GM18498 (cell line): ENCODE results near the gene PRSS27.
"Not testable (repeated sequence)": the region's sequence is repeated elsewhere in the genome, so short reads cannot be mapped to it uniquely, and the experiment has no call there.

ENCODE experiments used
- ATAC-seq: cut with Tn5 transposase; IDR thresholded peaks from one replicate; pipeline ENCODE4 v1.9.1; 2021; ENCODE audit warnings: mild to moderate bottlenecking, moderate library complexity; ENCODE audit not compliant: unreplicated experiment

Gene PRSS27

DNA sequence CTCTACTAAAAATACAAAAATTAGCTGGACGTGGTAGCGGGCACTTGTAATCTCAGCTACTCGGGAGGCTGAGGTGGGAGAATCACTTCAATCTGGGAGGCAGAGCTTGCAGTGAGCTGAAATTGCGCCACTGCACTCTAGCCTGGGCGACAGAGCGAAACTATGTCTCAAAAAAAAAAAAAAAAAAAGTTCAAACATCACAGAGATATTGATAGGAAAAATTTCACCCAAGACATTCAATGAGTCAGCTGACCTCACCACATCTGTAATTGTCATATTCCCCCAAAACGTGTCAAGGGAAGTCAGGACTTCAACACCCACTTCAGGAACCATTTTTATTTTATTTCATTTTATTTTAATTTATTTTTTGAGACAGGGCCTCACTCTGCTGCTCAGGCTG is 8.0 kb upstream of the PRSS27 start:
- ATAC-seq: no peak

GRCh38 chr16:2726923-2727322 is 6.9 kb upstream of the PRSS27 start:
- no peak for ATAC-seq

GRCh38 chr16:2724816-2725348 is 4.9 kb upstream of the PRSS27 start:
- no peak for ATAC-seq

DNA sequence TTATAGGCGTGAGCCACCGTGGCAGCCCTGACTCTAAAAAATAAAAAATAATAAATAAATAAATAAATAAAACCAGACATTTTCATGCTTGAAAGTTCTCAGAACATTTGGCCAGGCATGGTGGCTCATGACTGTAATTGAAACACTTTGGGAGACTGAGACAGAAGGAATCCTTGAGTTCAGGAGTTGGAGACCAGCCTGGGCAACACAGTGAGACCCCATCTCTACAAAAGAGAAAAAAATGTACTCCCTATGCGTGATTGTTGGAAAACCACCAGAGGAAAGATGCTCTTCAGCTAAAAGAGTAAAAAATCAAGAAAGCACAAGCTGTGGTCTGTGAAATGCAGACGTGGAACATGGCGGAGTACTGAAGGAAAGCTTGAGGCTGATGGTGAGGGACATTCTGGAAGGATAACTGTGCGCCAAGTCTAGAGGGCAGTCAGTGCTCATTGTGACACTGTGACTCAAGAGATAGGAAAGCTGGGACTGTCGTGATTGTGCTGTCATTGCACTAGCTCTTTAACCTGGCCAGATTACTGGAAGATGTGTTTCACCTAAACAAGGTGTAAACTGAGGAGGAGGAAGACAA is 4.2 kb upstream of the PRSS27 start:
- no peak for ATAC-seq

GRCh38 chr16:2721634-2722173 is 1.7 kb upstream of the PRSS27 start:
- ATAC-seq: not testable (repeated sequence)

GRCh38 chr16:2720719-2721633 is 952 bp upstream of the PRSS27 start:
- peak; percentile 83 for ATAC-seq

DNA sequence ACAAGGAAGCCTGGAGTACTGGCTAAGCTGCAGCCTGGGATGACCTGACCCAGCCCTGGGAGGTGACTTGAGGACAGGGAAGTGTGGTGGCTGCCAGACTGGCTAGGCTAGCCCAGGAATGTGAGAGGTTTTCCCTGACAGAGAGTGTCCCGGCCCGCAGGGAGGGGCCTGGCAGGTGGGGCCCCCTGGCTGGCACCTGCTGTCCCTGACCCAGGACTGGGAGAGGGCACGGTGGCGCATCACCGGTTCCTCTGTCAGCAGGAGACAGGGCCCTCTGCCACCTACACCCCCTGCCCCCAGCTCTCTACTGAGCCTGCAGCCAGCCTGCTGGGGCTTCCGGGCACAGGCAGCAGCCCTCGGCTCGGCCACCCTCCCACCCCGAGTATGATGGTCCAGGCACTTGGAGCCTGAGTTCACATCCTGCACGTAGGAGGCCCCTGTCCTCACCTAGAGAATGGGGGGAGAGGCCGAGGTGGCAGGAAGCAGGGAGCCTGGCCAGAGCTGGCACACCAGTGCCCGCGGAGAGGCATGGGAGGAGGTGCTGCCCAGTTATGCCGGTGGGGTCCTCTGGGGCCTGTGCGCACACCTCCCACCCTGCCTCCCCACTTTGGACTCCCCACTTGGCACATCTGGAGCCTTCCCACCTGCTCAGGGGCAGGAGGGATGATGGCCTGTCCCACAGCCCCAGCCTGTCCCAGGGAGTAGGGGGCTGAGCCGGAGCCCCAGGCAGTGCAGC is 528 bp downstream of the PRSS27 start:
- no peak for ATAC-seq

DNA sequence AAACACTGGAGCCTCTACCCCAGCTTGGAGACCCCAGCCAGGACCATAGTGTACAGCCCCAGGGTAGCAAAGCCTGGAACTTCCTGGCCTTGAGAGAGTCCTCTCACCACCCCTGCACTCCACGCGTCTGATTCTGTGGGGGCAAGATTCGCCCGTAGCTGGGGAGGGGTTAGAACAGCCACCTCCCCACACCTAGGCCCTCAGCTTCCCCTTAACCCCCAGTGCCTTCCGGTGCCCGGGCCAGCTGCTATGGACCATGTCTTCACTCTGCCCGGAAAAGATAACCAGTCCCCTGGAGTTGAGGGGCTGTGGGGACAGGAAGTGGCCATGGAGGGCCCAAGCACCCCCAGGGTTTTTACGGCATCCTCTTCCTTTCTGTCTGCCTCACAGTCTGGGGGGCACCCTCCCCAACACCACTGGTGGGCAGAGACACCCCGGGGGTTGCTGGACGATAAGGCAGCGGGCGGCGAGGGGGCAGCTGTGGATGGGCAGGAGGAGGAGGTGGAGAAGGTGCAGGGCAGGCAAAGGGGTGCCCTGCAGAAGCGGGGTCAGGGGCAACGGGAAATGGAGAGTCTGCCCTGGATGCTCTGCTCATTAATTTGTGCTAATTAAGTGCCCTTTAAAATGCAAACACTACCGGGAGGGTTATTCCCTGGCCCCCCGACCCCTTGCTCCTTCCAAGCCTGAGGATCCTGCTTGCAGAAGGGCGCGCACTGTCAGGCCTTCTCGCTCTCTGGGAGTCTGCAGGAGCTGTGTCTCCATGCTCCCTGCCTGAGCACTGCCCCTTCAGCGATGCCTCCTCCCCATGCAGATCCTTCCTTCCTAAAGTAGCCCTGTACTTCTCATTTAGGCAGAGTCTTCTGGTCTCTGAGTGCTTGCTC is 2.4 kb downstream of the PRSS27 start:
- no peak for ATAC-seq

GRCh38 chr16:2716948-2717347 is 3.1 kb downstream of the PRSS27 start:
- no peak for ATAC-seq

DNA sequence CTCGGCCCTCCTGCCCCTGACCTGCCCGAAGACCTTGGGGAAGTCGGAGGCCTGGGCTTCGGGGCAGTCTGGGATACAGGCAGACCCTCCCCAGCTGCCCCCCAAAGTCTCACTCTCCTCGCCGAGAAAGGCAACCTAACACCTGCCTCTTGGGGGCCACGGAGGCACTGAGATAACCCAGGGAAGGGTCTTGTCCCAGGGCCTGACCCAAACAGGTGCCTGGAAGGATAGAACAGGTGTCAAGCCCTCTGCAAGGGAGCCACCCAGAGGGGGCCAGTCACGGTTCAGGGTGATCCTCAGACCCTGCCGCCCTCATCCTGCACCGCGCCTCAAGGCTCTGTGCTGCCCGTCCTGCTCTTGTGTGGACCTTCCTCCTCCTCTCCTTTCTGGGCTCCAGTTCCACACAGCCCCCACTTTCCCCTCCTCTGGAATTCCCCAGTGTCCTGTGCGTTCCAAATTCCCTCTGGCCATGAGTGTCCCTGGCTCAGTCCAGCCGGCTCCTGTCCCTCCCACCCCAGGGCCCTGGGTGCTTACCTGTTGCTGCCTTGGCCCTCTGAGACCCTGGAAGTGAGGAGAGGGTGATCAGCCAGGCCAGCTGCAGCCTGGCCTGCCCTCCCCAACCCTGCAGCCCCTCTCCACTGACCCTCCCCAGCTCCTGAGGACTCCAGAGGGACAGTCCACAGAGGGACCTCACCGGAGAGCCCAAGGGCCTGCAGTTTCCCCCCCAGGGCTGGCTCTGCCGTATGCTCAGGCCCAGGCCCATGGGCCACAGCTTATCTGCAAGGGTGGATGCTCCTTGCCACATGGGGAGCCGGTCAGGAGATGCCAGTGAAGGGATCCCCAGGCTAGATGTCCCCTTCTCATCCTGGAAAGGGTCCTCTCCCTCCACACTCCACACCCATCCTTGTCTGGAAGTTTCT is 3.8 kb downstream of the PRSS27 start:
- ATAC-seq: no peak

DNA sequence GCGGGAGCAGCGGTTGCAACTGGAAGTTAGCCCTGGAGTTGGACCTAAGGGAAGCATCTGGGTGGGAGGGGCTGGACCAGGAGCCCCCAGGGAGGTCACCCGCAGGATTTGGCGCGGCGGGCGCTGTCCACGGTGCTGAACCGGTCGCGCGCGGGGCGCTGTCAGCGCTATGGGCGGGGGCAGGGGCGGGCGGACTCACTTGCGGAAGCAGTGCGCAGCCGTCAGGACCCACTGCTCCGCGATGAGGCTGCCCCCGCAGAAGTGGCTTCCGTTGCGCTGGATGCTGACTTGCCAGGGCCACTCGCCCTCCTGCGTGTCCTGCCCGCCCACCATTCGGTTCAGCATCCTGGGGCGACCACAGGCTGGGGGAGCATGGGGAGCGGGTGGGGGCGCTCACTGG is 4.5 kb downstream of the PRSS27 start:
- no peak for ATAC-seq

GRCh38 chr16:2715064-2715463 is 5.0 kb downstream of the PRSS27 start:
- no peak for ATAC-seq

GRCh38 chr16:2713985-2714774 is 5.8 kb downstream of the PRSS27 start:
- no peak for ATAC-seq

GRCh38 chr16:2713523-2713922 is 6.5 kb downstream of the PRSS27 start:
- no peak for ATAC-seq

GRCh38 chr16:2712546-2712945 is 7.5 kb downstream of the PRSS27 start:
- no peak for ATAC-seq

- ATAC-seq: no peak
Observed at GRCh38 chr16:2712063-2712441, 8.0 kb downstream of the PRSS27 start.

GRCh38 chr16:2711370-2712062 is 8.5 kb downstream of the PRSS27 start:
- ATAC-seq: no peak

- ATAC-seq: no peak
Observed at GRCh38 chr16:2710711-2711231, 9.3 kb downstream of the PRSS27 start.
